Heart right ventricle (tissue), 16 donors: Measurements from ENCODE around the gene INTS12. TPM values are rescaled to one million over a fixed set of nuclear protein-coding genes. Genes with fewer than 3 reads are reported as not detected.

Experiments
- ATAC-seq, 8 donors: fragments of 200-7000 bp; cut with Tn5 transposase; one replicate each; pipeline ENCODE4 v1.9.1; 2020; ENCODE audit warnings: mild to moderate bottlenecking in 8 of 8, moderate library complexity in 8 of 8, moderate number of reproducible peaks in 1 of 8
- DNase-seq, 2 donors: peaks; one replicate each; pipeline ENCODE4 v3.0.0-alpha.2; 2020
- H3K27ac ChIP-seq, 10 donors: fragments of 200-600 bp; sonication (generic) in 2 of 10; one replicate each; pipeline versions ENCODE4 v1.5.0 to v1.8.0; 2020 to 2022; ENCODE audit warnings: mild to moderate bottlenecking in 3 of 10
- H3K27me3 ChIP-seq, 7 donors: fragments of 200-600 bp; one replicate each; pipeline ENCODE4 v1.8.0; 2021 to 2022; ENCODE audit warnings: mild to moderate bottlenecking in 2 of 7
- H3K36me3 ChIP-seq, 9 donors: fragments of 200-600 bp; sonication (generic) in 1 of 9; one replicate each; pipeline versions ENCODE4 v1.5.0 to v1.8.0; 2020 to 2022; ENCODE audit warnings: mild to moderate bottlenecking in 2 of 9
- H3K4me1 ChIP-seq, 9 donors: fragments of 200-600 bp; sonication (generic) in 1 of 9; one replicate each; pipeline versions ENCODE4 v1.5.0 to v1.8.0; 2020 to 2022; ENCODE audit warnings: mild to moderate bottlenecking in 4 of 9
- H3K4me3 ChIP-seq, 10 donors: fragments of 200-600 bp; sonication (generic) in 2 of 10; one replicate each; pipeline versions ENCODE4 v1.5.0 to v1.8.0; 2020 to 2022; ENCODE audit warnings: mild to moderate bottlenecking in 7 of 10, moderate library complexity in 2 of 10
- H3K9me3 ChIP-seq, 11 donors: fragments of 200-600 bp in 10 of 11; sonication (generic) in 2 of 11; one replicate each; pipeline versions ENCODE4 v1.5.0 to v1.8.0; 2013 to 2022; ENCODE audit warnings: mild to moderate bottlenecking in 2 of 11, control low read depth in 1 of 11, moderate library complexity in 1 of 11
- CTCF ChIP-seq, 9 donors: fragments of 200-600 bp; sonication (generic) in 2 of 9; IDR thresholded peaks; one replicate each; pipeline versions ENCODE4 v1.5.0 to v1.8.0; 2021 to 2022; ENCODE audit warnings: antibody characterized with exemption in 9 of 9, mild to moderate bottlenecking in 5 of 9, moderate library complexity in 1 of 9
- WGBS, 2 donors: extraction: QIAGEN DNeasy Blood & Tissue Kit; methylation state at CpG; one replicate each; pipeline ENCODE4 v1.1.7; 2013; ENCODE audit warnings: inconsistent platforms in 1 of 2; 5-methylcytosine and 5-hydroxymethylcytosine counted together
- intact Hi-C, 10 donors: fragments of 100-400 bp; cut with DNase I; formaldehyde crosslinking; loops; one replicate each; pipeline versions ENCODE4 v1.11.1 to v1.14.2; 2022
- polyA plus RNA-seq, 2 donors: library from polyadenylated mRNA; stranded (reverse); fragments of 200-250 nt; gene quantifications; one replicate each; pipeline ENCODE4 v1.2.3, GENCODE V29; 2013
- total RNA-seq, 10 donors: library from RNA; stranded (reverse); fragmentation: NEBNext Ultra II Directional in 3 of 10; extraction: Animal tissue kit (Norgen Biotek cat#: 25700) in 3 of 10; gene quantifications; one replicate each; pipeline versions ENCODE4 v1.2.1 to v1.2.4, GENCODE V29; 2021 to 2023
- donor health status: Arrhythmogenic right ventricular cardiomyopathy.
- donor health status: ischemic (EF 13 %, LVEDD 7.1; RV severe dilation, severe dysfunction).
- donor health status: healthy with polysubstance abuse.
- donor health status: DM: no; HTN: yes; CAD: no.
- donor health status: DM: no; HTN: no; CAD: no.
- donor health status: ischemic (EF 25% LVEDD 6.9; RV normal size, moderate dysfunction).
- donor health status: ischemic (EF 25% LVEDD 5.7; RV mildly dilated, moderate dysfunction).
- donor health status: healthy.
- donor health status: DM: yes; HTN: yes; CAD: no.
- donor health status: Ischemic cardiomyopathy.
- donor health status: ischemic (EF 35%, LVEDD 5.7; RV mildly dilated, moderate dysfunction).
- donor health status: nonischemic (EF 11% LVEDD 7.7; RV severe dilation, severe dysfunction).
- donor health status: DM: yes; HTN: yes; CAD: no.
- donor health status: PGD.
- donor health status: ischemic (EF 29% LVEDD 5.4; RV normal size, mild dysfunction).
- donor health status: nonischemic (EF 23%, LVEDD 6.1; RV moderate dilation, normal function).

The INTS12 gene
- total and polyA plus RNA-seq, 12 donors: 7.8 to 27.5 (median 22.3) TPM

- Histone ChIP-seq H3K9me3 (no peaks in the 10 kb centered on the region), H3K4me3 (no peak overlapping the region), H3K4me1 (peaks cover 0 to 12% (median 0%) of the 10 kb centered on the region in 9 donors), H3K36me3 (no peaks in the 10 kb centered on the region), H3K27me3 (no peaks in the 10 kb centered on the region), H3K27ac (no peak overlapping the region)
- ATAC-seq (no peak), DNase-seq (no peak)
- 45 to 47% methylated on average over 2 of the region's 2 CpGs for WGBS, 2 donors
- TF ChIP-seq CTCF (IDR thresholded peaks at IDR 0.05): no peak
- intact Hi-C loops: no loop called here
These were observed 64.2 kb downstream of the INTS12 start for GRCh38 chr4:105644257-105644656.

GRCh38 chr4:105641845-105642244 lies 66.6 kb downstream of the INTS12 start:
- TF ChIP-seq CTCF (IDR thresholded peaks at IDR 0.05): no peak
- ATAC-seq: no peak
- intact Hi-C loops: no loop called here
- no peaks in the 10 kb centered on the region for H3K9me3 ChIP-seq
- no peak overlapping the region for H3K27ac ChIP-seq
- no peak overlapping the region for H3K4me3 ChIP-seq
- H3K36me3 ChIP-seq: no peaks in the 10 kb centered on the region
- peaks cover 0 to 29% (median 10%) of the 10 kb centered on the region in 9 donors for H3K4me1 ChIP-seq
- no peaks in the 10 kb centered on the region for H3K27me3 ChIP-seq
- 32 to 33% methylated on average over 4 of the region's 4 CpGs for WGBS, 2 donors
- DNase-seq: no peak

- H3K4me3 ChIP-seq: no peak overlapping the region
- DNase-seq: peak; percentile 43 to 63
- 34 to 35% methylated on average over 4 of the region's 4 CpGs for WGBS, 2 donors
- no peaks in the 10 kb centered on the region for H3K36me3 ChIP-seq
- TF ChIP-seq CTCF (IDR thresholded peaks at IDR 0.05): no peak
- H3K4me1 ChIP-seq: peaks cover 0 to 64% (median 26%) of the 10 kb centered on the region in 9 donors
- no peaks in the 10 kb centered on the region for H3K9me3 ChIP-seq
- ATAC-seq: peak in 6 of 8 donors; percentile 52 to 94 (median 82)
- intact Hi-C loops: loop anchor here in 1 of 10 donors (10.0 kb wide), 1 partner anchor 113 kb away; no protein-coding TSS in a partner anchor
- peak overlapping the region in 7 of 10 donors; percentile 9 to 35 (median 17) for H3K27ac ChIP-seq
- no peaks in the 10 kb centered on the region for H3K27me3 ChIP-seq
These were observed 70.9 kb downstream of the INTS12 start for GRCh38 chr4:105637408-105638176.

GRCh38 chr4:105634402-105635080 lies 73.9 kb downstream of the INTS12 start:
- no peak for TF ChIP-seq CTCF (IDR thresholded peaks at IDR 0.05)
- H3K9me3 ChIP-seq: no peaks in the 10 kb centered on the region
- no peak overlapping the region for H3K4me3 ChIP-seq
- DNase-seq (no peak), ATAC-seq (peak in 4 of 8 donors; percentile 34 to 48 (median 43))
- intact Hi-C loops: loop anchor here in 1 of 10 donors (10.0 kb wide), 1 partner anchor 110 kb away; no protein-coding TSS in a partner anchor
- 9 to 16% methylated on average over 1 of the region's 1 CpG for WGBS, 2 donors
- H3K36me3 ChIP-seq: no peaks in the 10 kb centered on the region
- peak overlapping the region in 9 of 10 donors; percentile 22 to 70 (median 58) for H3K27ac ChIP-seq
- peaks cover 0 to 63% (median 30%) of the 10 kb centered on the region in 9 donors for H3K4me1 ChIP-seq
- no peaks in the 10 kb centered on the region for H3K27me3 ChIP-seq
